Lower lobe of right lung (tissue), 2 donors: ENCODE results near the gene SLC18A3. TPM values are rescaled to one million over a fixed set of nuclear protein-coding genes. Genes with fewer than 3 reads are reported as not detected.

ENCODE experiments used
- ATAC-seq, 2 donors: fragments of 200-7000 bp; cut with Tn5 transposase; one replicate each; pipeline ENCODE4 v1.9.1; 2020 to 2022; ENCODE audit warnings: mild to moderate bottlenecking in 2 of 2, moderate library complexity in 2 of 2
- DNase-seq: peaks from one replicate; pipeline ENCODE4 v3.0.0-alpha.2; 2020
- H3K27ac ChIP-seq: fragments of 200-600 bp; one replicate; pipeline ENCODE4 v1.8.0; 2022
- H3K27me3 ChIP-seq: fragments of 200-600 bp; one replicate; pipeline ENCODE4 v1.8.0; 2022; ENCODE audit warnings: low read depth
- H3K36me3 ChIP-seq: fragments of 200-600 bp; one replicate; pipeline ENCODE4 v1.8.0; 2022; ENCODE audit warnings: mild to moderate bottlenecking
- H3K4me1 ChIP-seq: fragments of 200-600 bp; one replicate; pipeline ENCODE4 v1.8.0; 2022
- H3K4me3 ChIP-seq: fragments of 200-600 bp; one replicate; pipeline ENCODE4 v1.8.0; 2022; ENCODE audit warnings: mild to moderate bottlenecking
- H3K9me3 ChIP-seq: fragments of 200-600 bp; one replicate; pipeline ENCODE4 v1.8.0; 2022
- intact Hi-C: fragments of 100-400 bp; cut with DNase I; formaldehyde crosslinking; loops from one replicate; pipeline ENCODE4 v1.11.0; 2022
- total RNA-seq: library from RNA; stranded (reverse); fragmentation: NEBNext Ultra II Directional; extraction: Animal tissue kit (Norgen Biotek cat#: 25700); gene quantifications from one replicate; pipeline ENCODE4 v1.2.1, GENCODE V29; 2021
- TF ChIP-seq, protein P1 (sequence below): fragments of 200-600 bp; IDR thresholded peaks from one replicate; pipeline ENCODE4 v1.8.0; 2022; ENCODE audit warnings: antibody characterized with exemption, mild to moderate bottlenecking
- donor health status: DM: no; HTN: yes; CAD: no; lungs with severe emphysema.

SLC18A3 gene
- total RNA-seq, 1 donor from 2014 or later, result not detected

- Histone ChIP-seq H3K27me3 (peaks cover 6% of the 10 kb centered on the region), H3K27ac (no peak overlapping the region), H3K36me3 (no peaks in the 10 kb centered on the region), H3K9me3 (no peaks in the 10 kb centered on the region), H3K4me3 (no peak overlapping the region), H3K4me1 (no peaks in the 10 kb centered on the region)
- TF ChIP-seq, protein P1, sequence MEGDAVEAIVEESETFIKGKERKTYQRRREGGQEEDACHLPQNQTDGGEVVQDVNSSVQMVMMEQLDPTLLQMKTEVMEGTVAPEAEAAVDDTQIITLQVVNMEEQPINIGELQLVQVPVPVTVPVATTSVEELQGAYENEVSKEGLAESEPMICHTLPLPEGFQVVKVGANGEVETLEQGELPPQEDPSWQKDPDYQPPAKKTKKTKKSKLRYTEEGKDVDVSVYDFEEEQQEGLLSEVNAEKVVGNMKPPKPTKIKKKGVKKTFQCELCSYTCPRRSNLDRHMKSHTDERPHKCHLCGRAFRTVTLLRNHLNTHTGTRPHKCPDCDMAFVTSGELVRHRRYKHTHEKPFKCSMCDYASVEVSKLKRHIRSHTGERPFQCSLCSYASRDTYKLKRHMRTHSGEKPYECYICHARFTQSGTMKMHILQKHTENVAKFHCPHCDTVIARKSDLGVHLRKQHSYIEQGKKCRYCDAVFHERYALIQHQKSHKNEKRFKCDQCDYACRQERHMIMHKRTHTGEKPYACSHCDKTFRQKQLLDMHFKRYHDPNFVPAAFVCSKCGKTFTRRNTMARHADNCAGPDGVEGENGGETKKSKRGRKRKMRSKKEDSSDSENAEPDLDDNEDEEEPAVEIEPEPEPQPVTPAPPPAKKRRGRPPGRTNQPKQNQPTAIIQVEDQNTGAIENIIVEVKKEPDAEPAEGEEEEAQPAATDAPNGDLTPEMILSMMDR, result peak; percentile 92
- ATAC-seq, result peak; percentile 81 to 87
- DNase-seq, result no peak
- intact Hi-C loops, result no loop called here
Measured at GRCh38 chr10:49592726-49593563, 17.2 kb upstream of the SLC18A3 start.

DNA sequence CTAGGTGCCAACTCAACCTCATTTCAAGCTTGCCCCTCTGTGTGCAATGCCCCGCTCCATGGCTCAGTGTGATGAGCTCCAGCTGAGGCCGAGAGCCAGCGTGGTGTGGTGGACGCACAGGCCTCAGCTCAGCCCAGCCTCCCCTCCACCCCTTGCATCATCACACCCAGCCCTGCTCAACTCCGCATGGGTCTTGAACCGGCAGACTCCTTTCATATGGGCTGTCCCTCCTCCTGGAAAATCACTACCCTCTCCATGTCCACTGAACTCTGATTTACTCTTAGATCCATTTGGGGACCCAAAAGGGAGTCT, 16.6 kb upstream of the SLC18A3 start:
- TF ChIP-seq, protein P1, result no peak
- H3K27ac ChIP-seq, result no peak overlapping the region
- ATAC-seq, result no peak
- H3K4me1 ChIP-seq, result no peaks in the 10 kb centered on the region
- H3K36me3 ChIP-seq, result no peaks in the 10 kb centered on the region
- no peaks in the 10 kb centered on the region for H3K9me3 ChIP-seq
- no peak for DNase-seq
- H3K27me3 ChIP-seq, result peaks cover 6% of the 10 kb centered on the region
- H3K4me3 ChIP-seq, result no peak overlapping the region
- intact Hi-C loops, result no loop called here

- Histone ChIP-seq H3K27me3 (peaks cover 10% of the 10 kb centered on the region), H3K4me1 (no peaks in the 10 kb centered on the region), H3K36me3 (no peaks in the 10 kb centered on the region), H3K4me3 (no peak overlapping the region), H3K27ac (no peak overlapping the region), H3K9me3 (no peaks in the 10 kb centered on the region)
- intact Hi-C loops, result no loop called here
- ATAC-seq, result no peak
- DNase-seq, result no peak
- TF ChIP-seq, protein P1, result no peak
Measured at GRCh38 chr10:49593998-49594397, 16.1 kb upstream of the SLC18A3 start.

- Histone ChIP-seq H3K27me3 (peaks cover 13% of the 10 kb centered on the region), H3K36me3 (no peaks in the 10 kb centered on the region), H3K4me1 (no peaks in the 10 kb centered on the region), H3K27ac (no peak overlapping the region), H3K4me3 (no peak overlapping the region), H3K9me3 (no peaks in the 10 kb centered on the region)
- TF ChIP-seq, protein P1, result peak; percentile 75
- DNase-seq (no peak), ATAC-seq (peak; percentile 51 to 61)
- intact Hi-C loops, result no loop called here
Measured at GRCh38 chr10:49594594-49594993, 15.5 kb upstream of the SLC18A3 start.

- Histone ChIP-seq H3K9me3 (no peaks in the 10 kb centered on the region), H3K36me3 (no peaks in the 10 kb centered on the region), H3K27me3 (peaks cover 13% of the 10 kb centered on the region), H3K4me1 (no peaks in the 10 kb centered on the region), H3K27ac (no peak overlapping the region), H3K4me3 (no peak overlapping the region)
- no peak for ATAC-seq
- DNase-seq, result no peak
- TF ChIP-seq, protein P1, result no peak
- intact Hi-C loops, result no loop called here
Measured at GRCh38 chr10:49595003-49595712, 15.0 kb upstream of the SLC18A3 start.
